Activated naive CD8-positive, alpha-beta T cell treated with anti-CD3 and anti-CD28 coated beads for 36 hours (primary cell): ENCODE results near the gene DNM2. TPM values are rescaled to one million over a fixed set of nuclear protein-coding genes. Genes with fewer than 3 reads are reported as not detected.
"Not testable (repeated sequence)": the region's sequence is repeated elsewhere in the genome, so short reads cannot be mapped to it uniquely, and the experiment has no call there.

Experiments used
- DNase-seq: peaks from one replicate; pipeline ENCODE4 v3.0.0; 2021
- H3K27ac Mint-ChIP-seq: one replicate; pipeline ENCODE4 v1.8.0; 2022; ENCODE audit warnings: mild to moderate bottlenecking, moderate library complexity, mixed read lengths
- H3K27me3 Mint-ChIP-seq: one replicate; pipeline ENCODE4 v1.8.0; 2022; ENCODE audit warnings: mild to moderate bottlenecking, mixed read lengths
- H3K36me3 Mint-ChIP-seq: one replicate; pipeline ENCODE4 v1.8.0; 2021; ENCODE audit warnings: mild to moderate bottlenecking, mixed read lengths
- H3K4me1 Mint-ChIP-seq: one replicate; pipeline ENCODE4 v1.8.0; 2021; ENCODE audit warnings: mixed read lengths
- H3K4me3 Mint-ChIP-seq: one replicate; pipeline ENCODE4 v1.8.0; 2022; ENCODE audit warnings: mild to moderate bottlenecking, moderate library complexity, mixed read lengths
- H3K9me3 Mint-ChIP-seq: one replicate; pipeline ENCODE4 v1.8.0; 2022; ENCODE audit warnings: mixed read lengths
- total RNA-seq, 2 experiments: library from RNA; stranded (reverse); gene quantifications; one replicate each; pipeline ENCODE4 v1.2.3, GENCODE V29; 2021

Gene DNM2
- 100 to 1,000 TPM; 127 to 133 TPM for total RNA-seq

- DNase-seq, result peak; percentile 98
- peak within 1 kb of the TSS; percentile 83 for H3K27ac Mint-ChIP-seq
- H3K4me3 Mint-ChIP-seq, result peak within 1 kb of the TSS; percentile 97
- peaks cover 19% of the 10 kb centered on the region for H3K4me1 Mint-ChIP-seq
- H3K27me3 Mint-ChIP-seq, result no peaks in the 10 kb centered on the region
- no peaks in the 10 kb centered on the region for H3K9me3 Mint-ChIP-seq
- H3K36me3 Mint-ChIP-seq, result peaks cover 5% of the 10 kb centered on the region
Measured at GRCh38 chr19:10717356-10718204, at the start of gene DNM2. Gene DNM2, plus strand, starts transcription at chr19:10718079. Its CDS starts 164 bp downstream, at chr19:10718243.

GRCh38 chr19:10669246-10669645 lies 48.6 kb upstream of the DNM2 start:
- H3K9me3 Mint-ChIP-seq, result no peaks in the 10 kb centered on the region
- H3K4me1 Mint-ChIP-seq, result peaks cover 35% of the 10 kb centered on the region
- no peak overlapping the region for H3K4me3 Mint-ChIP-seq
- H3K27me3 Mint-ChIP-seq, result no peaks in the 10 kb centered on the region
- H3K27ac Mint-ChIP-seq, result no peak overlapping the region
- peaks cover 35% of the 10 kb centered on the region for H3K36me3 Mint-ChIP-seq
- DNase-seq, result no peak

- Mint-ChIP-seq H3K9me3 (no peaks in the 10 kb centered on the region), H3K27me3 (no peaks in the 10 kb centered on the region), H3K4me1 (peaks cover 33% of the 10 kb centered on the region), H3K27ac (peak overlapping the region; percentile 68), H3K4me3 (no peak overlapping the region), H3K36me3 (peaks cover 37% of the 10 kb centered on the region)
- DNase-seq, result no peak
Measured at GRCh38 chr19:10670182-10670581, 47.7 kb upstream of the DNM2 start.

GRCh38 chr19:10670876-10671804 lies 46.7 kb upstream of the DNM2 start:
- no peak overlapping the region for H3K4me3 Mint-ChIP-seq
- no peaks in the 10 kb centered on the region for H3K9me3 Mint-ChIP-seq
- H3K27ac Mint-ChIP-seq, result peak overlapping the region; percentile 26
- peaks cover 31% of the 10 kb centered on the region for H3K4me1 Mint-ChIP-seq
- DNase-seq, result no peak
- peaks cover 42% of the 10 kb centered on the region for H3K36me3 Mint-ChIP-seq
- H3K27me3 Mint-ChIP-seq, result no peaks in the 10 kb centered on the region

- not testable (repeated sequence) for H3K4me3 Mint-ChIP-seq, H3K27ac Mint-ChIP-seq, H3K9me3 Mint-ChIP-seq, DNase-seq, H3K27me3 Mint-ChIP-seq
- peaks cover 23% of the 10 kb centered on the region for H3K4me1 Mint-ChIP-seq
- peaks cover 37% of the 10 kb centered on the region for H3K36me3 Mint-ChIP-seq
Measured at GRCh38 chr19:10671922-10672321, 46.0 kb upstream of the DNM2 start.

GRCh38 chr19:10675214-10675613 lies 42.7 kb upstream of the DNM2 start:
- peaks cover 32% of the 10 kb centered on the region for H3K36me3 Mint-ChIP-seq
- H3K27me3 Mint-ChIP-seq, H3K9me3 Mint-ChIP-seq, H3K27ac Mint-ChIP-seq, H3K4me1 Mint-ChIP-seq, H3K4me3 Mint-ChIP-seq, DNase-seq: not testable (repeated sequence)

GRCh38 chr19:10677751-10678150 lies 40.1 kb upstream of the DNM2 start:
- Mint-ChIP-seq H3K4me3 (no peak overlapping the region), H3K9me3 (no peaks in the 10 kb centered on the region), H3K4me1 (no peaks in the 10 kb centered on the region), H3K36me3 (peaks cover 29% of the 10 kb centered on the region), H3K27ac (no peak overlapping the region), H3K27me3 (no peaks in the 10 kb centered on the region)
- no peak for DNase-seq

- Mint-ChIP-seq H3K27me3 (no peaks in the 10 kb centered on the region), H3K9me3 (no peaks in the 10 kb centered on the region), H3K36me3 (peaks cover 19% of the 10 kb centered on the region), H3K4me3 (no peak overlapping the region), H3K27ac (no peak overlapping the region), H3K4me1 (no peaks in the 10 kb centered on the region)
- no peak for DNase-seq
Measured at GRCh38 chr19:10678813-10679212, 39.1 kb upstream of the DNM2 start.

- Mint-ChIP-seq H3K9me3 (no peaks in the 10 kb centered on the region), H3K27me3 (no peaks in the 10 kb centered on the region), H3K27ac (no peak overlapping the region), H3K36me3 (peaks cover 19% of the 10 kb centered on the region), H3K4me1 (no peaks in the 10 kb centered on the region), H3K4me3 (no peak overlapping the region)
- no peak for DNase-seq
Measured at GRCh38 chr19:10679743-10680142, 38.1 kb upstream of the DNM2 start.

- Mint-ChIP-seq H3K36me3 (peaks cover 13% of the 10 kb centered on the region), H3K27me3 (no peaks in the 10 kb centered on the region), H3K9me3 (no peaks in the 10 kb centered on the region), H3K27ac (no peak overlapping the region), H3K4me1 (no peaks in the 10 kb centered on the region), H3K4me3 (no peak overlapping the region)
- no peak for DNase-seq
Measured at GRCh38 chr19:10680545-10681135, 37.2 kb upstream of the DNM2 start.

GRCh38 chr19:10681658-10682057 lies 36.2 kb upstream of the DNM2 start:
- H3K36me3 Mint-ChIP-seq, result peaks cover 13% of the 10 kb centered on the region
- no peak for DNase-seq
- no peaks in the 10 kb centered on the region for H3K4me1 Mint-ChIP-seq
- no peak overlapping the region for H3K4me3 Mint-ChIP-seq
- no peaks in the 10 kb centered on the region for H3K27me3 Mint-ChIP-seq
- H3K9me3 Mint-ChIP-seq, result no peaks in the 10 kb centered on the region
- H3K27ac Mint-ChIP-seq, result no peak overlapping the region

GRCh38 chr19:10682397-10683063 lies 35.3 kb upstream of the DNM2 start:
- Mint-ChIP-seq H3K27ac (no peak overlapping the region), H3K27me3 (no peaks in the 10 kb centered on the region), H3K36me3 (peaks cover 13% of the 10 kb centered on the region), H3K4me1 (no peaks in the 10 kb centered on the region), H3K4me3 (no peak overlapping the region), H3K9me3 (no peaks in the 10 kb centered on the region)
- no peak for DNase-seq

- DNase-seq, result no peak
- Mint-ChIP-seq H3K36me3 (peaks cover 16% of the 10 kb centered on the region), H3K27ac (no peak overlapping the region), H3K27me3 (no peaks in the 10 kb centered on the region), H3K4me3 (no peak overlapping the region), H3K4me1 (peaks cover 1% of the 10 kb centered on the region), H3K9me3 (no peaks in the 10 kb centered on the region)
Measured at GRCh38 chr19:10683064-10683426, 34.8 kb upstream of the DNM2 start.

- H3K4me1 Mint-ChIP-seq, result peaks cover 1% of the 10 kb centered on the region
- H3K27ac Mint-ChIP-seq, result no peak overlapping the region
- no peak for DNase-seq
- H3K4me3 Mint-ChIP-seq, result no peak overlapping the region
- H3K27me3 Mint-ChIP-seq, result no peaks in the 10 kb centered on the region
- no peaks in the 10 kb centered on the region for H3K9me3 Mint-ChIP-seq
- H3K36me3 Mint-ChIP-seq, result peaks cover 14% of the 10 kb centered on the region
Measured at GRCh38 chr19:10683582-10683981, 34.3 kb upstream of the DNM2 start.

- Mint-ChIP-seq H3K27me3 (no peaks in the 10 kb centered on the region), H3K9me3 (no peaks in the 10 kb centered on the region), H3K27ac (no peak overlapping the region), H3K4me1 (peaks cover 1% of the 10 kb centered on the region), H3K36me3 (peaks cover 13% of the 10 kb centered on the region), H3K4me3 (no peak overlapping the region)
- no peak for DNase-seq
Measured at GRCh38 chr19:10685210-10685609, 32.7 kb upstream of the DNM2 start.
